ENCODE data around the gene SPIRE2.
A peak's percentile ranks its signal among the peaks of the same experiment; 100 is the strongest.

Gene SPIRE2

GRCh38 chr16:89841275-89841674 lies 13.0 kb downstream of the SPIRE2 start:
- peak; percentile 27 for DNase-seq

- no peak for DNase-seq
Measured at GRCh38 chr16:89842471-89843408, 14.5 kb downstream of the SPIRE2 start.

GRCh38 chr16:89843409-89844350 lies 15.4 kb downstream of the SPIRE2 start:
- DNase-seq, result no peak

GRCh38 chr16:89844739-89845339 lies 16.6 kb downstream of the SPIRE2 start:
- DNase-seq, result no peak

GRCh38 chr16:89845417-89845816 lies 17.1 kb downstream of the SPIRE2 start:
- DNase-seq, result peak; percentile 9

DNA sequence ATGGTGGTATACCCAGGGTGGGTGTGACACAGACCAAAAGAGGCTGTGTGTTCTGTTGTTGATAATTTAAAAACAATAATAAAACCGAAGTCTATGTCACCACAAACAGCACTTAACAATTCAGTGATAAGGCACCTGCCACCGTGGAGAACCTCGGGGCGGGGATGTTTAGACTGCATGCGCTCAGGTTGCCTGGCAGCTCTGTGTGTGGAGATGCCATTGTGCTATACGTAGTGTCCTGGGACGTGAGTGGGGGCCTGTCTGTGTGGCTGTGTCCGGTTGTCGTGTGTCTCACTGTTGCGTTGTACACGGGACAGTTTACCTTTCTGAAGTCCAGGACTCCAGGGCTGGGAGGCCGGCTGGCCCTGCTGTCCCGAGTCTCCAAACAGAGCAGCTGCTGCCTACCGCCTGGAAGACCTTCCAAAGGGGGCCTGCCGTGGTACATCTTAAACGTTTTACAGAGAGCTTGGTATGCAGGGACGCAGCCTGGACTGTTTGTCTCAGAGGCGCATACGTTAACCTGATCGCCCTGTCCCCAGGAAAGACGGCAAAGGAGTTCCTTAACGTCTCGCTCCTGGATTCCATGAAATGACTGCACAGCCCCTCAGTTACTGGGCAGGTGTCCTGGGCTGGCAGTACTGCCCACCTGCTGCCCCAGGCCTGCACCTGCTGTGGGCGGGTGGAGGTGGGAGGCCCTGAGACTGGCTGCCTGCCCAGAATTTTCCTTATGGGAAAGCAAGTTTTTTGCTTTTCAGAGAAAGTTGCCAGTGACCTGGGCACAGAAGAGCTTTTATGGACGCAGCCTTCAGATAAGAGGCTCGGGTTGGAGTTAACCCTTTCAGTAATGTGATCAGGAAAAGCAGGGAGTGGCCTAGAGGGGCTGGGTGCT lies 19.0 kb downstream of the SPIRE2 start:
- DNase-seq, result no peak

DNA sequence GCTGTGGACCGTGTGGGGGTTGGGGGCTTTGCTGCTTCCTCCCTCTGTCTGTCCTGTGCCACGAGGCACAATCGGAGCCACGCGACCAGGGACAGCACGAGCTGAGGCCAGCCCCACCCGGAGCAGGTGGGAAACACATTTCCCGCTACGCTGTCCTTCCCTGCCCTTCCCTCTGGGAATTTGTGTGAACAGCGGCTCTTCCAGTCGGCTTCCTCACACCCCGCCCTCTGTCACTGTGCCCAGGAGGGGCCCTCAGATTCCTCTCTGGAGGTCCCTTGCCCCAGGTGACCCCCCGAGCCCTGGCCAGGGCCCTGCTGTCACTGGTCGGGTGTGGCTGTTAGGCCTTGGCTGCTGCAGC lies 19.6 kb downstream of the SPIRE2 start:
- no peak for DNase-seq

DNA sequence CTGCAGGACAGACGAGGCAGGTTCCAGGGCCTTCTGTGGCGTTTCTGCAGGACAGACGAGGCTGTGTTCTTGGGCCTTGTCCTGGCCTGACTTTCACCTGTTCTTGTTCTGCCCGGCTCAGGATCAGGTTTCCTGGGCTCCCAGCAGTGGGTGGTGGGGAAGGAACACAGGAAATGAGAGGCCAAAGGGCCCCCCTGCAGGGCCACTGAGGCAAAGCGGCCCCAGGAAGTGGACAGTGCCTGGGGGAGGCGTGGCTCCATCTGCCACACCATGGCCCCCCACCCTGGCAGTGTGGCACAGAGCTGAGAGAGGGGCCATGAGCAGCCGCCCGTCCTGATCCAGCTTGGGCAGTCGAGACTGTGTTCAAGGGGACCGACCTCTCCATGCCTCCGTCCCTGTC lies 20.7 kb downstream of the SPIRE2 start:
- DNase-seq, result no peak

DNA sequence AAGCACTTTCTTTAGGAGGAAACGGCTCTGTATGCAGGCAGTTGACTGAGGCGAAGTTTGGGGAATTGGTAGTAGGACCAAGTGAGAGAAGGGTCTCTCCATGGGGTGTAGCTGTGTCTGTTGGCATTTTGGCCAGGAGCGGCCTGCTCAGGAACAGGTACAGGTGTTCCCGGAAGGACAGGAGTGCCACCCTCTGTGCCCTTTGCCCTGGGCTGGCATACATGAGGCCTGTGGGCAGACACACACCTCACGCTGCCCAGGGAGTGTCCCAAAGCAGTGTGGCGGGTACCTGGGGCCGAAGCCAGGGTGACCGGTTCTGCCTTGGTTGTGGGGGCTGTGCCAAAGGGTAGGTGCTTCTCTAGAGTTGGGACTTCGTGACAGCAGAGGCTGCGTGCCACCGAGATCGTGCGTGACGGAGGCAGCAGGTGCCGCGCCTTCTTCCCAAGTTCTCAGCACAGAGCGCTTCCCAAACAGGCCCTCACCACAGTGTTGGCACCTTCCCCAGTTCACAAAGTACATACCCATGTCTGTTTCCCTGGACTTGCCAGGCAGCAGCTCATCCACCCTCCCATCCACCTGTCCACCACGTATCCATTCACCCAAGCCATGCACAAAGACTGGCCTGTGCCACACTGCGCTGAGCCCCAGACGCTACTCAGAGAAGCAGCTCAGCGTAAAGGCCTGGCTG lies 25.2 kb downstream of the SPIRE2 start:
- DNase-seq, result no peak

DNA sequence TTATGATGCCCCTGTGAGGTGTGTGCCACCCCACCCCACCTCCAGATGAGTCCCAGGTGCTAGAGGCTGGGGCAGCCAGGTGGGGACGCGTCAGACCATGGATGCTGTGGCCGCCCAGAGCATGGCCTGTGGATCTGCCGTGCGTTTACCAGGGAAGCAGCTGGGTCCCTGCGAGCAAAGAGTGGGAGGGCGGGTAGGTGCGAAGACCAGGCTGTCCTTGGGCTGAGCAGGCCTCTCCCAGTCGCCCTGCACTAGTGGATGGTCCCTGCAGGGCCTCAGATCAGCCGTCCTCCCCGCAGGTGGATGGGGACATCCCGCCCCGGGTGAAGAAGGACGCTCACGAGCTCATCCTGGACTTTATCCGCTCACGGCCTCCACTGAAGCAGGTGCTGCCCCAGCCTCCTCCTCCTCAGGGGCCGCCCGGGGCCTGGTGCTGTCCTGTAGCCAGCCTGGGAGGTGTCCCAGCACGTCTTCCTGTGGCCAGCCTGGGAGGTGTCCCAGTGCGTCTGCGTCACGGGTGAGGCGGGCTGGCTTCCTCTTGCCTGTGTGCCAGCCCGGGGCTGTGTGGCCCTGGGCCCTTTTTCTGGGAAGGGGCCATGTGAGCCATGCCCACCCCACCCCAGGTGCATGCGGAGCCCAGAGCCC lies 27.1 kb downstream of the SPIRE2 start:
- DNase-seq, result no peak

GRCh38 chr16:89855986-89856385 lies 27.7 kb downstream of the SPIRE2 start:
- no peak for DNase-seq

GRCh38 chr16:89858973-89859614 lies 30.8 kb downstream of the SPIRE2 start:
- no peak for DNase-seq

GRCh38 chr16:89859615-89860007 lies 31.3 kb downstream of the SPIRE2 start:
- DNase-seq, result no peak

GRCh38 chr16:89860747-89861304 lies 32.6 kb downstream of the SPIRE2 start:
- peak; percentile 60 for DNase-seq

DNA sequence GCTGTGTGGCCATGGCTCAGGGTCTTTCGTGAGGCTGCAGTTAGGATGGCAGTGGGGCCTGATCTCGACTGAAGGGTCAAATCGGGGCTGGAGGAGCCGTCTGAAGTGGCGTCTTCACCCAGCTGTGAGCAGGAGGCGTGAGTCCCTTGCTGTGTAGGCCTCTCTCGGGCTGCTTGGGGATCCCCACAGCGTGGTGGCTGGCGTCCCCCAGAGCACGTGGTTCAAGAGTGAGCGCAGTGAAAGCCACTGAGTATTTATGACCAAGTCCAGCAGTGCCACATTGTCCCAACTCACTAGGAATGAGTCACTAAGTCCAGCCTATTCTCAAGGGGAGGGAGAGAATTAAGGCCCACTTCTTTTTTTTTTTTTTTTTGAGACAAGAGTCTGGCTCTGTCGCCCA lies 33.4 kb downstream of the SPIRE2 start:
- DNase-seq, result no peak

GRCh38 chr16:89862732-89863131 lies 34.5 kb downstream of the SPIRE2 start:
- no peak for DNase-seq

- peak; percentile 37 for DNase-seq
Measured at GRCh38 chr16:89863741-89864526, 35.7 kb downstream of the SPIRE2 start.

- DNase-seq, result no peak
Measured at GRCh38 chr16:89864527-89864820, 36.2 kb downstream of the SPIRE2 start.

- DNase-seq, result no peak
Measured at GRCh38 chr16:89867918-89868317, 39.6 kb downstream of the SPIRE2 start.

- DNase-seq, result no peak
Measured at GRCh38 chr16:89869911-89870310, 41.6 kb downstream of the SPIRE2 start.
